ENCODE data around the gene GET3.

Gene GET3

GRCh38 chr19:12752056-12752781, 14.9 kb downstream of the GET3 start:
- DNase-seq (ENCODE audit: low spot score), result no peak

GRCh38 chr19:12754465-12755196, 17.3 kb downstream of the GET3 start:
- no peak for DNase-seq (ENCODE audit: low spot score)

- DNase-seq (ENCODE audit: low spot score), result no peak
These were observed 19.0 kb downstream of the GET3 start for GRCh38 chr19:12756150-12756883.

GRCh38 chr19:12757544-12758274, 20.4 kb downstream of the GET3 start:
- DNase-seq (ENCODE audit: low spot score), result peak; percentile 57

DNA sequence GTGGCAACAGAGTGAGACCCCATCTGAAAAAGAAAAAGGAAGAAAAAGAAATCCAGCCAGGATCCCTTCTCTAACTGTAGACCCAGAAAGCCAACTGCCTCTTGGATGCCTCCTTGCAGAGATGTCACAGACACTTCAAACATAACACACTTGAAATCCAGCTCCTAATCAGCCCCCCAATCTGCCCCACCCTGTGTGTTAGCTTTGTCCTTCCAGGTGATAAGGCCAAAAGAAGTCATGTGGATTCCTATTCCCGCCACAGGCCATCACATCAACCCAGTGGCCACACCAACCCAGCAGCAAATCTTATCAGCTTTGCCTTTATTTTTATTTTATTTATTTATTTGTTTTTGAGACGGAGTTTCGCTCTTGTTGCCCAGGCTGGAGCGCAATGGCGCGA, 22.4 kb downstream of the GET3 start:
- no peak for DNase-seq (ENCODE audit: low spot score)

GRCh38 chr19:12763100-12763499, 25.8 kb downstream of the GET3 start:
- DNase-seq (ENCODE audit: low spot score), result no peak

DNA sequence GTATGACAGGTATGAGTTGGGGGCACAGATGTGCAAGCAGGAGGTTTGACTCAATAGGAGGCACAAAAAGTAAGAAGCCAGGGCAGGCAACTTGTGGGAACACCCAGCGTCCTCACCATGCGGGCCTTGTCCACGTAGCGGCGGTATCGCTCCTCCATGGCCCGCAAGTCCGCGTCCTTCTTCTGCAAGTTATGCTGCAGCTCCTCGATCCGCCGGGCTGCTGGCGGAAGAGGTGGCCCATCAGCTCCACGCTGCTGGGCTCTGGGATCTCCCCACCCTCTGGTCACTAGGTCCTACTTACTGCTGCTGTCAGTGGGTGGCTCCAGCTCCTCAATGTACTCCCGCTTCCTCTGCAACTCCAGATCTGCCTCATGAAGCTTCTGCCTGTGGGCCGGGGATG, 27.4 kb downstream of the GET3 start:
- DNase-seq (ENCODE audit: low spot score), result no peak

DNA sequence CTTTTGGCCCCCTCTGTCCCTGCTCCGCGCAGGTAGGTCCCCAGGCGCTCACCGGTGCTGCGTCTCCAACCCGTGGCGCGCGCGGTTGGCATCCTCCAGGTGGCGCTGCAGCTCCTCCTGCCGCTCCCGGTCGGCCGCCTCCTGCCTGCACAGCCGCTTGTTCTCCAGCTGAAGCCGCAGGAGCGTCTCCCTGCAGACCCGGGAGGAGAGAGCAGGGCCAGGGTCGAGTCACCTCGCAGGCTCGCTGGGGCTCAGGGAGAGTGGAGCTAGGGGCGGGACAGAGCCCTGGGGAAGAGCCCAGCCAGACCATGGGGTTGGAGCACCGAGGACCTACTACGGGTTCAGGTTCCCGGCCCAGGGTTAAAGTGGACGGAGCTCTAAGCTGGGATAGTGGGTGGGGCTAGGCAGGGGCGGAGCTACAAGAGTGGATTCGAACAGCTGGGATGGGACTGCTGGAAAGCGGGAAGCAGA, 28.8 kb downstream of the GET3 start:
- DNase-seq (ENCODE audit: low spot score), result no peak

- no peak for DNase-seq (ENCODE audit: low spot score)
These were observed 29.9 kb downstream of the GET3 start for GRCh38 chr19:12767150-12767549.

DNA sequence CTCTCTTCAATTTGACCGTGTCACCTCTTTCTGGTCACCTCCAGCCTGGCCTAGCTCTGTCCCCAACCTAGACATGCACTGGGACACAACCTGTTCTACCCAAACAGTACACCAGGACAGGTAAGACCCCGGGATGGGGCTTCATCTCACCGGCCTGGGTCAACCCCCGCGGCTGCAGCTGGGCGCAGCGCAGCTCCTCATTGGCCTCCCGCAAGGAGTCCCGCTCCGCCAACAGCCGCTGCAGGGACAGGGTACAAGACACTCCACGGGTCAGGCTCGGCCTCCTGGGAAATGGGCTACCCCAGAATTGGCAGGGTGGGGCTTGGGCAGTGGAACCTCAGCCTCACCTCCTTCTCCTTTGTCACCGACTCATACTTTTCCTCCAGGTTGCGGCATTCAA, 30.4 kb downstream of the GET3 start:
- DNase-seq (ENCODE audit: low spot score), result no peak

- DNase-seq (ENCODE audit: low spot score), result no peak
These were observed 32.4 kb downstream of the GET3 start for GRCh38 chr19:12769689-12770088.

- no peak for DNase-seq (ENCODE audit: low spot score)
These were observed 33.6 kb downstream of the GET3 start for GRCh38 chr19:12770922-12771321.

DNA sequence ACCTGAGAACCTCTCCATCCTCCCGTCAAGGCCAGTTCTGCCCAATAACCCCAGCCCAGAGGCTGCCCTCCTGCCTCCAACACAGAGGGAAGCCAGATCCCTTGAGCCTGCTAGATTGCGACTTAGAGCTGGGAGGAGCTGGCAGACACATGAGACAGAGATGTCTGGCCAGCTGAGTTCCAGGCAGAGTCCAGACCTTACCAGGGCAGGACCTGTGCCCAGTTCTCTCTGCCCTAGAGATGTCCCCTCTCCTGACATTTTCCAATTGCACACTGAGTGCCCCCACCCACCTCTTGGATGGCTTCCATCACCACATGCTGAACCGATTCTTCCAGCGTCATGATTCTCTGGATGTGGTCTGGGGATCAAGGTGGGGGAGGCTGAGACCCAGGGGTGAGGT, 35.0 kb downstream of the GET3 start:
- DNase-seq (ENCODE audit: low spot score), result no peak

DNA sequence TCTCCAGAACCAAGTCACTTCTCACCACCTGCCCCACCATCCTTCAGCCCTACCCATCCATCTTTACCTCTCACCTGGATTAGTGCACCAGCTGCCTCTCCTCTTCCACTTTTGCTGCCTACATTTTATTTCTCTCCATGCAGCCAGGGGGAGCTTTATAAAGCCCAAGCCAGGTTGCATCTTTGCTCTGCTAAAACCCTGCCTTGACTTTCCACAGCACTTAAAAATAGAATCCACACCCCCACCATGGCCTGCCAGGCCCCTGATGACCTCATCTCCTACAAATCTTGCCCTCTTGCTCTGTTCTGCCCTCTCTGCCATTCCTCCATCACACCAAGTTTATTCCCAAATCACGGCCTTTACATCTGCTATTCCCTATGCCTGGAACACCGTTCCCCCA, 36.3 kb downstream of the GET3 start:
- no peak for DNase-seq (ENCODE audit: low spot score)

GRCh38 chr19:12774588-12775555, 37.6 kb downstream of the GET3 start, which contains the start of gene HOOK2:
HOOK2 (minus strand) TSS chr19:12775552; CDS start chr19:12775449, 103 bp downstream.
- no peak for DNase-seq (ENCODE audit: low spot score)

DNA sequence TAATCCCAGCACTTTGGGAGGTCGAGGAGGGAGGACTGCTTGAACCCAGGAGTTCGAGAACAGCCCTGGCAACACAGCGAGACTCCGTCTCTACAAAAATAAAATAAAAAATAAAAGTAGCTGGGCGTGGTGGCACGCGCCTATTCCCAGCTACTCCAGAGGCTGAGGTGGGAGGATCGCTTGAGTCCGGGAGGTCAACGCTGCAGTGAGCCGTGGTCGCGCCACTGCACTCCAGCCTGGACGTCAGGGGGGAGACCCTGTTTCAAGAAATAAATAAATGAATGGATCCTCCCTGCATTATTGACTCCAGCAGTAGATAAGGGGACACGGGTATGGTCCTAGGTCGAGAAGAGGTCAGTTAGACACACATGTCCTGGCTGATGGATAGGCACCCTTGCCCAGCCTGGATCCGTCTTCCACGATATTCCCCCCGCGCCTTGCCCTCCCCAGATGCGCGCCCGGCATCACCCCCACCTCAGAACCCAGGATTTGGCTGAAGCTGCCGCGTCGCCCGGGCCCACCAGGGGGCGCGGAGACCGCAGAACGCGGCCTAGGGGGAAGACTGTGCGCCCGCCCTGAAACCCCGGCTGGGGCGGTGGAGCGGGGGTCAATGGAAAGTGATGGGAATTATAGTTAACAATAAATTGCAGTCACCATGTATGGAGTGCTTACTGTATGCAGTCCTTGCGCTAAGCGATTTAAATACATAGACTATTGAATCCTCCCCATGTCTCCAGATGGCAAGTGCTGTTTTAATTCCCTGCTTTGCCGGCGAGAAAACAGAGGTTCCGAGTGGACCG, 40.1 kb downstream of the GET3 start:
- peak; percentile 80 for DNase-seq (ENCODE audit: low spot score)

- DNase-seq (ENCODE audit: low spot score), result peak; percentile 66
These were observed 41.0 kb downstream of the GET3 start for GRCh38 chr19:12778017-12778904.

DNA sequence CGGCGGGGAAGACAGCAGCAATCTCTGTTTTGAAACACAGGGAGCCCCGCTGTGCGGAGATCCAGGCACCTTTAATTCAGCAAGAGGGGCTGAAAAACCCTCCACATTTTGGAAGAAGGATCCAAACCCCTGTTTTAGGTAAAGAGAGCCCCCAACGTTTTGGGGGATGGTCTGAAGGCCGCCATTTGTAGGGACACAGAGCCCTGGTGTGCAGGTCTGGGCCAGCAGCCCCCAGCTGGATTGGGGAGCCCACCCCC, 41.5 kb downstream of the GET3 start:
- DNase-seq (ENCODE audit: low spot score), result no peak

Data from cerebellar cortex (tissue), 1 donor.